GM18868 (cell line): ENCODE measurements around the gene SEPSECS.

Experiments used
- ATAC-seq: cut with Tn5 transposase; IDR thresholded peaks from one replicate; pipeline ENCODE4 v1.9.1; 2021; ENCODE audit warnings: mild to moderate bottlenecking, moderate library complexity; ENCODE audit not compliant: unreplicated experiment

SEPSECS gene

DNA sequence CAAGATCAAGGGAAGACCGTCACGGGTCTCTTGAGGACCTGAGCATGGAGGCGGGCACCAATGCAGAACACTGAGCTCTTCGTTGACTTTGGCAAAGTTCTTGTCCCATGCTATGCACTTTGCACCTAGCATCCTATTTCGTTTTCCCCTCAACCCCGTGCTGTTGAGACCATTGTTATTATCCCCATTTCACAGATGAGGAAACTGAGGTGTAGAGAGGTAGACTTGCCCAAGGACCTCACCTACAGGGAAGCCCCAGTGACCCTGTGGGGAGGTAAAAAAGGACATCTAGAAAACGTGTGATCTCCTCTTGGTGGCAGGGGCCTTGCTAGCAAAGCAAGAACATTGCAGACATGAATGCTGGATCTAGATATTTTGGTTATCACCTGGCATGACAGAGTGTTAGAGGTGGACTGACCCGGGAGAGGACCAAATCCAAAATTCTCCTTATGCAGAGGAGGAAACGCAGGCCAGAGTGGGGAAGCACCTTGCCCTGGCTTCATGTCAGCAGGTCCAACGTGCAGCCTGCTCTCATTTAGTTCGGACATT, 48.5 kb downstream of the SEPSECS start:
- no peak for ATAC-seq

GRCh38 chr4:25110527-25111329, 49.5 kb downstream of the SEPSECS start:
- no peak for ATAC-seq

- ATAC-seq = no peak
Observed at GRCh38 chr4:25109511-25109910, 50.7 kb downstream of the SEPSECS start.

DNA sequence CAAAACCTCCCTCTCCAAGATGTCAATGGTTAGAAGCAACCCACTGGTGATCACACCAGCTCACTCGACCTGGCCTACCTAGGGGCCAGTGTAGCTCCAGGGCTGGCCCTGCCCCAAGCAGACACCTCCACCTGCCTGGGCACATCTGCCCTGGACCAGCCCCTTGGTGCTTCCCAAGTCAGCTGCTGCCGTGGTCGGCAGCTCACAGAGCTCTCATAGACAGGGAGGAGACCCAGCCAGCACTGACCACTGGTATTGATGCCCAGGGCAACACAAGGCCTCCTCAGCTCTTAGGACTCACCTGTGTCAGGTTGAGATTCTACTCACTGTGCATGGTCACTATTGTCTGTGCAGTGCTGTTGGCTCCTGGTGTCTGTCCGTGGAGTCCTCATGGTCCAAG, 51.7 kb downstream of the SEPSECS start:
- no peak for ATAC-seq

GRCh38 chr4:25107827-25108516, 52.3 kb downstream of the SEPSECS start:
- ATAC-seq = no peak

DNA sequence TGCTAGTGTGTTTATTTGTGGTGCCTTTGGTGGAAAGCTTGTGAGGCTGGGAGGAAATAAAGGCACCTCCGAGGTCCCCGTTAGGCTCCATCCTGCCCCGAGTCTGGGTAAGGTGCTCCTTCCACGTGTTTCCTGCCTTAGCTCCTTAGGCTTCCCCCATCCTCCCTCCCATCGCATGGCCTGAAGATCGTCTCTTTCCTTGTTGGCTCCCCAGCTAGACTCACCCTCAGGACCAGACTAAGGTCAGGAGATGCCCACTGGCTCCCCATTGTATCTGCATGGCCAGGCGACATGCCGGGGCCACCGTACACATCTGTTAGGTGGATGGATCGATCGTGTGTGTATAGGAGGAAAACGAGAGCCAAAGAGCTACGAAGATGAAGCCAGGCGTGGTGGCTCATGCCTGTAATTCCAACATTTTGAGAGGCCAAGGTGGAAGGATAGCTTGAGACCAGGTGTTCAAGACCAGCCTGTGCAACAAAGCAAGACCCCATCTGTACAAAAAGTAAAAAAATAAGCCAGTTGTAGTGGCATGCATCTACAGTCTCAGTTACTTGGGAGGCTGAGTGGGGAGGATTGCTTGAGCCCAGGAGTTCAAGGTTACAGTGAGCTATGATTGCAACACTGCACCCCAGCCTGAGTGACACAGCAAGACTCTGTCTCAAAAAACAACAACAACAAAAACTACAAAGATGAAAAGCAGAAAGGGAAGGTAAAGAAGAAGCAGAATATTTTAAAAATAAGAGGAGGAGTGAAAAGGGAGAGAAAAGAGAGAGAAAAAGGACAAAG, 53.7 kb downstream of the SEPSECS start:
- no peak for ATAC-seq

DNA sequence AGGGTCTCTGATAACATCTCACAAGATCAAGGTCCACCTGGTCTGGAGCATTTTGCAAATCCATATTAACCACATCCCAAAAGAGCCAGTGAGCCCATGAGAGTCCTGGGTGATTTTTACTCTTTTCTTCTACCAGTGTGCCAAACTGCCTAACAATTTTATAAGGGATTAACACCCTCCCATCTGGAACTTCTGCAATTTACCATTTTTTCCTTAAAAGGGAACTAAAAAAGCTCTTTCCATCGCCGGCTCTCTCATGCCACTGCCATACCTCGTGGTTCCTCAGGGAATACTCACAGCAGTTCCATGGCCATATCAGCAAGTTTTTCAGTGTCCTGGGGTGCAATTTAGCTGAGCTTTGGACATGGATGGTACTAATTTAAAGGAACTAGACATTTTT, 55.7 kb downstream of the SEPSECS start:
- no peak for ATAC-seq

DNA sequence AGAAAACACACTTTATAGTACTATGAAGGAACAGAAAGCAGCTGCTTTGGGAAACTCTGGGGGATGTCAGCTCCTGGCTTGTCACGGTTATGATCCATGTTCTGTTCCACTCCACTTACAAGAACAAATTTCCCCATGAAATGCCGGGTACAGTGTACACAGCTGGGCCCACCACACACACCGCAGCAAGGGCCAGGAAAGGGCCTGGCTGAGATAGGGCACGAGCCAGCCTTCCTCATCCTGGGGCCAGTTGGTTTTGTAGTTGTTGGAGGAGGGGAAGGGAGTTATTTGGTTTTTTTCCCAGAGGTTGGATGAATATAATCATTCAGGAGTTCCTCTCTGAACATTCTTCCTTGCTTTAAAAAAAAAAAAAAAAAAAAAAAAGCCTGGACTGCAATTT, 56.8 kb downstream of the SEPSECS start:
- ATAC-seq = no peak

- ATAC-seq = no peak
Observed at GRCh38 chr4:25101836-25102235, 58.4 kb downstream of the SEPSECS start.

GRCh38 chr4:25100710-25101109, 59.5 kb downstream of the SEPSECS start:
- no peak for ATAC-seq

DNA sequence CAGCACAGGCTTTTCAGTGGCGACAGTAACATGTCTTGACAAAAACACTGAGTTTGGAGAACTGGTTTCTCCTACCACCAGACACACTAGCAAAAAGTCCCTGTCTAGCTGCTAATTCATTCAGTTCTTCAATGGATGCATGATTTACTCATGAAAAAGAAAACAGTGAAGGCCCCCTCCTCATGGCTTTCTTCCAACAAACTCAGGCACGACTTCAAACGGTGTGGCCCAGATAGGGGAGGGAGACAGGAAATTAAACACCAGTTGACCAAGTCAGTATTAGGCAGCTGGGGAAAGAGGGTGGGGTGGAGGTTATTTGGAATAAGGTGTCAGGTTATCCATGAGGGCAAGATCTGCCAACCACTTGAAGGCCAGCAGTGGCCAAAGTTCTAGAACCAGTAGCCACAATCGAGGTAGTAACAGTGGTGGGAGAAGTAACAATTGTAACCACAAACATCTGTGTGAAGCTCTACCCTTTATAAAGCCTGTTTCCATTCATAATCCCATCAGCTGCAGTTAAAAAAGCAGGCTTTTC, 60.2 kb downstream of the SEPSECS start:
- ATAC-seq = no peak

DNA sequence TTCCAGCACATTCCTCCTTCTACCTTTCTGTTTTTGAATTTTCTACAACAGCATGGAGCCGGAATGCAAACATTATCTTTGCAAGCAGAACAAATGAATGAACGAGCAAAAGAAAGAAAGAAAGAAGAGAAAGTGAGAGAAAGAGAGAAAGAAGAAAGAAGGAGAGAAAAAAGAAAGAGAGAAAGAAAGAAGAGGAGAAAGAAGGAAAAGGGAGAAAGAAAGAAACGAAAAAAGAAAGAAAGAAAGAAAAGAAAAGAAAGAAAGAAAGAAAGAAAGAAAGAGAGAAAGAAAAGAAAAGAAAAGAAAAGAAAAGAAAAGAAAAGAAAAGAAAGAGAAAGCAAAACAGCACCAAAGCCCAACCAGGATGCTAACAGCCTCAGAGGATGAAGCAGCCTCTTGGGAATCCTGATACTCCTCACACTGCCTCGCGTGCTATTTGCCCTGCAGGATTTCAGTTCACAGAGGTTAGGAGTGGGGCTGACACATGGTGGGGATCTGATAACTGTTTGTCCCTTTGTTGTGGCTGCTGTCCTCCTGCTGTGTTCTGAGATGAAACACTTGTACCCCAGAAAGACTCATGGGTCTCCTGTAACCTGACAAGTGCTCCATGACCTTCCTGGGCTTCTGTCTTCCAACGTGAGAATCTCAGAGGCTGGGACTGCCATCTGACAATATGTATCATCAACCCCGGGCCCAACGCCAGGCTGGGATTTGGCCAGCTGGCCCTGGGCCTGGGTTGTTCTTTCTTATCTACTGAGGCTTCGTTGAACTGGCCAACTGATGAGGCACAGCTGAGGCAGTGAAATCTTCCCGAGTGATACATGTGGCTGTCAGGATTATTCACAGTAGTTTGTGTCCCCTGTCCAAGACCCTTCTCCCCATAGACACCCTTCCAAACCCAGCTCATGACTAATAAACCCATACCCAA, 61.0 kb downstream of the SEPSECS start:
- no peak for ATAC-seq

DNA sequence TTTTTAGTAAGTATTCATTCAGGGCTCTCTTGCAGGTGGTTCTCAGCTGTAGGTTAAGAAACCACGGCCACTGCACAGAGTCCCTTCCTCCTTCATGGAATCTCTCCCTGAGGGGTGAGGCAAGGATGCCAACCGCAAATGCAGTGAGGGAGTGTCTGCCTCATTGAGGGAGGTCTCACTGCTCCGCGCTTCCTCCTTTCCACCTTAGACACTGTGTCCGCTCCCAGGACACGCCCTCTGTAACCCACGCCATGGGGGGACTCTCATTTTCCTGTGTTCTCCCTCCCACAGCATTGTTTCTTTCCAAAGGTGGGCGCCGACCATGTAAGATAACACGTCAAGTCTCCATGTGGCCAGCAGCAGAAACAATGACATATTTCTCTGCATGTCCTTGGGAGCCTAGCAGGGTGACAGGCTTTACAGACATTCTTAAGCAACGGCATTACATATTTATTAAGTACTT, 63.2 kb downstream of the SEPSECS start:
- ATAC-seq = no peak

DNA sequence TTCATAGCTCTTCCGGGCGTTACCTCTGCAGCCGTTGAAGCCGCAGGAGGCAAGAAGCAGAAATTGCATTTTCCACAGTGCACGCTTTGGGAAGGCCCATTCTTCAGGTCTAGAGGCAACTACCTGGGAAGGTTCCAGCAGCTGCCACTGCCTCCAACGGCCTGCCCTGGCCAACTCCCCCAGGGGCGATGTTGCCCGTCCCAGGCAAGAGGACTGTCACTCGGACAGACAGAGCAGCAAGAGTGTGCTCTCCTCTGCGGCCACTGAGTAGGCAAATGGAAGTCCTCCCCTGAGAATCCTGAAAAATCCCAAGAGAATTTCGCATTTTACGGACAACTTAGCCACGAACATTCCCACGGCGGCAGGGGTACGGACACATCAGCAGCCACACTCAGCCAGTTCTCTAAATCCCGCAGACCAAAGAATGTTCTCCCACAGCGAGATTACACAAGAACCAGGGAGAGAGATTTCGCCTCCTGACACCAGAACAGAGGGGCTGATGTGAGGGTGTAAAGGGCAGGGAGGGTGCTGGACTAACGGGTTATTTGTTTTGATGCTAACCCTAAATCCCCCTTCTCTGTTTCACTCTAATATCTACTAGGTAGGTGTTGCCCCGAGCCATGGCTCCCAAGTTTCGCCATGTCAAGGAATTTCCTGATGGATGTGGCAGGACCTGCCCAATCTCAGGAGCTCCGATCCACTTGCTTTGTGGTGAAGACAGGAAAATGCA, 63.8 kb downstream of the SEPSECS start:
- no peak for ATAC-seq

DNA sequence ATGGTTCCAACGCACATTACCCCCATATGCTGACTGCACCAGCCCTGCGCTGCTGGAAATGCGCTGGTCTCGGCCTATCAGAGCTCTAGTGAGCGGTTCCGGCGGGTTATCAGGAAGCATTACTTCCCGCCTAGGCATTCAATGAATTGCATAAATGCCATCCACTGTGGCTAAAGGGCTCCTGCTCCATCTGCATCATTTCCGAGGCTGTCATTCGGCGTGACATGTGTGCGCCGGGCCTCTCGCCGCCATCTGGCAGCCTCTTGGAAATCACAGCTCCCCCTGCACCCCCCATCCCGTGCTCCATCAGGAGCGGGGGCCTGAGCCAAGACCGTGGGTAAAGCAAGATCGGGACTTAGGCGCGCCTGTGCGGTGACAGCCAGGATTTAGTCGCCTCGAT, 64.4 kb downstream of the SEPSECS start:
- no peak for ATAC-seq

GRCh38 chr4:25092139-25092538, 68.1 kb downstream of the SEPSECS start:
- no peak for ATAC-seq

DNA sequence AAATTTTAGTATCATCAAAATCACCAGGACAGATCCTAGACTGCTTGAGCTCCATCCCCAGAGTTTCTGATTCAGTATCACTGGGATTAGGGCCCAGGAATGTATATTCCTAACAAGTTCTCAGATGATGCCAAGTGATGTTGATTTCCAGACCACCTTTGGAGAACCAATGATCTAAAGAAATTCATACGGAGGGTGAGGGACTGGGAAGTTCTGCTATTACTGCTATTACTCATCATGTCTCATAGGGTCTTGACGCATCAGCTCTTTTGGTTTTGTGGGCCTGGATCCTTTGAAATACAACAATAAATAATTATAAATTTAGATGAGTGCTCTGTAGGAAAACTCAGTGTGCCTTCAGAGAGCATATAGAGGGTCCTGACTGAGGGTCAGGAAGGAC, 69.7 kb downstream of the SEPSECS start:
- no peak for ATAC-seq

GRCh38 chr4:25089051-25089763, 71.0 kb downstream of the SEPSECS start:
- no peak for ATAC-seq
